ENCODE results near the gene SCYL1. TPM values are rescaled to one million over a fixed set of nuclear protein-coding genes. Genes with fewer than 3 reads are reported as not detected.
"Not testable (repeated sequence)": the region's sequence is repeated elsewhere in the genome, so short reads cannot be mapped to it uniquely, and the experiment has no call there.

Gene SCYL1
- polyA plus RNA-seq, 2 donors = 41.8 to 52.4 TPM

DNA sequence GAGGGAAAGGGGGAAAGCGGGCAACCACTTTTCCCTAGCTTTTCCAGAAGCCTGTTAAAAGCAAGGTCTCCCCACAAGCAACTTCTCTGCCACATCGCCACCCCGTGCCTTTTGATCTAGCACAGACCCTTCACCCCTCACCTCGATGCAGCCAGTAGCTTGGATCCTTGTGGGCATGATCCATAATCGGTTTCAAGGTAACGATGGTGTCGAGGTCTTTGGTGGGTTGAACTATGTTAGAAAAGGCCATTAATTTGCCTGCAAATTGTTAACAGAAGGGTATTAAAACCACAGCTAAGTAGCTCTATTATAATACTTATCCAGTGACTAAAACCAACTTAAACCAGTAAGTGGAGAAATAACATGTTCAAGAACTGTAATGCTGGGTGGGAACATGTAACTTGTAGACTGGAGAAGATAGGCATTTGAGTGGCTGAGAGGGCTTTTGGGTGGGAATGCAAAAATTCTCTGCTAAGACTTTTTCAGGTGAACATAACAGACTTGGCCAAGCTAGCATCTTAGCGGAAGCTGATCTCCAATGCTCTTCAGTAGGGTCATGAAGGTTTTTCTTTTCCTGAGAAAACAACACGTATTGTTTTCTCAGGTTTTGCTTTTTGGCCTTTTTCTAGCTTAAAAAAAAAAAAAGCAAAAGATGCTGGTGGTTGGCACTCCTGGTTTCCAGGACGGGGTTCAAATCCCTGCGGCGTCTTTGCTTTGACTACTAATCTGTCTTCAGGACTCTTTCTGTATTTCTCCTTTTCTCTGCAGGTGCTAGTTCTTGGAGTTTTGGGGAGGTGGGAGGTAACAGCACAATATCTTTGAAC is 19.2 kb upstream of the SCYL1 start:
- peak overlapping the region; percentile 79 to 92 for H3K27ac ChIP-seq (ENCODE audit: low read depth in 2 of 2, low read length in 1 of 2)
- H3K27me3 ChIP-seq (ENCODE audit: control insufficient read depth in 1 of 2, insufficient read depth in 2 of 2, low read length in 2 of 2) = no peaks in the 10 kb centered on the region
- no peaks in the 10 kb centered on the region for H3K9me3 ChIP-seq (ENCODE audit: control insufficient read depth in 2 of 2, insufficient read depth in 1 of 2, low read depth in 1 of 2, low read length in 1 of 2)
- 12 to 16% methylated on average over 12 of the region's 12 CpGs for WGBS, 2 donors
- H3K4me3 ChIP-seq (ENCODE audit: low read depth in 1 of 2, low read length in 2 of 2) = peak overlapping the region in 1 of 2 donors; percentile 99
- H3K4me1 ChIP-seq (ENCODE audit: control insufficient read depth in 2 of 2, insufficient read depth in 2 of 2, low read length in 1 of 2) = peaks cover 0 to 5% of the 10 kb centered on the region in 2 donors
- H3K36me3 ChIP-seq (ENCODE audit: control insufficient read depth in 2 of 2, insufficient read depth in 2 of 2, low read length in 1 of 2) = peaks cover 3 to 12% of the 10 kb centered on the region in 2 donors

GRCh38 chr11:65506290-65506771 is 18.6 kb upstream of the SCYL1 start:
- WGBS, 2 donors = 34 to 48% methylated on average over 4 of the region's 4 CpGs
- peak overlapping the region; percentile 79 to 96 for H3K27ac ChIP-seq (ENCODE audit: low read depth in 2 of 2, low read length in 1 of 2)
- peaks cover 3 to 12% of the 10 kb centered on the region in 2 donors for H3K36me3 ChIP-seq (ENCODE audit: control insufficient read depth in 2 of 2, insufficient read depth in 2 of 2, low read length in 1 of 2)
- H3K27me3 ChIP-seq (ENCODE audit: control insufficient read depth in 1 of 2, insufficient read depth in 2 of 2, low read length in 2 of 2) = no peaks in the 10 kb centered on the region
- H3K9me3 ChIP-seq (ENCODE audit: control insufficient read depth in 2 of 2, insufficient read depth in 1 of 2, low read depth in 1 of 2, low read length in 1 of 2) = no peaks in the 10 kb centered on the region
- H3K4me3 ChIP-seq (ENCODE audit: low read depth in 1 of 2, low read length in 2 of 2) = peak overlapping the region in 1 of 2 donors; percentile 99
- peaks cover 0 to 5% of the 10 kb centered on the region in 2 donors for H3K4me1 ChIP-seq (ENCODE audit: control insufficient read depth in 2 of 2, insufficient read depth in 2 of 2, low read length in 1 of 2)

DNA sequence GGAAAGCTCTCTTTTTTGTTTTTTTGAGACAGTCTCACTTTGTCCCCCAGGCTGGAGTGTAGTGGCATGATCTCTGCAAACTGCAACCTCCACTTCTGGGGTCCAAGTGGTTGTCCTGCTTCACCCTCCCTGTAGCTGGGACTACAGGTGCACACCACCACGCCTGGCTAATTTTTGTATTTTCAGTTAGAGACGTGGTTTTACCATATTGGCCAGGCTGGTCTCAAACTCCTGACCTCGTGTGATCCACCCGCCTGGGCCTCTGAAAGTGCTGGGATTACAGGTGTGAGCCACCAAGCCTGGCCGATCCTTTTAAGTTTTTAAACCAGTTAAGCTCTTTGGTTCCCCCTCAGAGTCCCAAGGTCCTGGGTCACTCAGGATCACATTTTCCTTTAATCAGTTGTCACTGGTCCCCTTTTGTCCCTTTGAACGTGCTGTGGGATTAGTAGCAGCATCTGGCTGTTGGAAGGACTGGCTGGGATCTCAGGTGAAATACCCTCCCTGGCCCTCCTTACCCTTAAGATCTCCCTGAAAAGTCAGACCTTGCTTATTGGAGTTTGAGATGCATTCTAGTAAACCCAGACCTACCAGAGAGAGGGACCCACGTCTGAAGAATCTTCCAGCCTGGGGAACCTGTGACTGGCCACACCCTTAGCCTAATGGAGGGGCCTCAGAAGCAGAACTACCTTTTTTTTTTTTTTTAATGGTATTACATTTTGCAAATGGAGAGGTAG is 17.9 kb upstream of the SCYL1 start:
- no peaks in the 10 kb centered on the region for H3K27me3 ChIP-seq (ENCODE audit: control insufficient read depth in 1 of 2, insufficient read depth in 2 of 2, low read length in 2 of 2)
- peak overlapping the region; percentile 79 to 96 for H3K27ac ChIP-seq (ENCODE audit: low read depth in 2 of 2, low read length in 1 of 2)
- peaks cover 3 to 12% of the 10 kb centered on the region in 2 donors for H3K36me3 ChIP-seq (ENCODE audit: control insufficient read depth in 2 of 2, insufficient read depth in 2 of 2, low read length in 1 of 2)
- no peaks in the 10 kb centered on the region for H3K9me3 ChIP-seq (ENCODE audit: control insufficient read depth in 2 of 2, insufficient read depth in 1 of 2, low read depth in 1 of 2, low read length in 1 of 2)
- 14 to 17% methylated on average over 7 of the region's 7 CpGs for WGBS, 2 donors
- H3K4me1 ChIP-seq (ENCODE audit: control insufficient read depth in 2 of 2, insufficient read depth in 2 of 2, low read length in 1 of 2) = peaks cover 0 to 5% of the 10 kb centered on the region in 2 donors
- H3K4me3 ChIP-seq (ENCODE audit: low read depth in 1 of 2, low read length in 2 of 2) = peak overlapping the region in 1 of 2 donors; percentile 99

GRCh38 chr11:65512311-65512710 is 12.6 kb upstream of the SCYL1 start:
- not testable (repeated sequence) for H3K27ac ChIP-seq (ENCODE audit: low read depth in 2 of 2, low read length in 1 of 2); H3K4me3 ChIP-seq (ENCODE audit: low read depth in 1 of 2, low read length in 2 of 2); H3K9me3 ChIP-seq (ENCODE audit: control insufficient read depth in 2 of 2, insufficient read depth in 1 of 2, low read depth in 1 of 2, low read length in 1 of 2); H3K27me3 ChIP-seq (ENCODE audit: control insufficient read depth in 1 of 2, insufficient read depth in 2 of 2, low read length in 2 of 2); H3K4me1 ChIP-seq (ENCODE audit: control insufficient read depth in 2 of 2, insufficient read depth in 2 of 2, low read length in 1 of 2); H3K36me3 ChIP-seq (ENCODE audit: control insufficient read depth in 2 of 2, insufficient read depth in 2 of 2, low read length in 1 of 2)
- WGBS, 2 donors = 93 to 95% methylated on average over 3 of the region's 3 CpGs

GRCh38 chr11:65516135-65516968 is 8.5 kb upstream of the SCYL1 start:
- 66 to 69% methylated on average over 5 of the region's 5 CpGs for WGBS, 2 donors

DNA sequence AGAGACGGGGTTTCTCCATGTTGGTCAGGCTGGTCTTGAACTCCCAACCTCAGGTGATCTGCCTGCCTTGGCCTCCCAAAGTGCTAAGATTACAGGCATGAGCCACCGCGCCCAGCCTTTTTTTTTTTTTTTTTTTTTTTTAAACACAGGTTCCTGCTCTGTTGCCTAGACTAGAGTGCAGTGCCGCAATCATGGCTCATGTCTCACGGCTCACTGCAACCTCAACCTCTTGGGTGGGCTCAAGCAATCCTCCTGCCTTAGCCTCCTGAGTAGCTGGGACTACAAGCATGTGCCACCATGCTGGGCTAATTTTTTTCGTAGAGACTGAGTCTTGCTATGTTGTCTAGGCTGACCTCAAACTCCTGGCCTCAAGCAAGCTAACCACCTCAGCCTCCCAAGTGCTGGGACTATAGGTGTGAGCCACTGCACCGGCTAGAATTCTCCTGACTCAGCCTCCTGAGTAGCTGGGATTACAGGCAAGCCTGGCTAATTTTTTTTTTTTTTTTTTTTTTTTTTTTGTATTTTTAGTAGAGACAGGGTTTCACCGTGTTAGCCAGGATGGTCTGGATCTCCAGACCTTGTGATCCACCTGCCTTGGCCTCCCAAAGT is 5.8 kb upstream of the SCYL1 start:
- H3K4me1 ChIP-seq (ENCODE audit: control insufficient read depth in 2 of 2, insufficient read depth in 2 of 2, low read length in 1 of 2); H3K27me3 ChIP-seq (ENCODE audit: control insufficient read depth in 1 of 2, insufficient read depth in 2 of 2, low read length in 2 of 2); H3K36me3 ChIP-seq (ENCODE audit: control insufficient read depth in 2 of 2, insufficient read depth in 2 of 2, low read length in 1 of 2); H3K4me3 ChIP-seq (ENCODE audit: low read depth in 1 of 2, low read length in 2 of 2); H3K9me3 ChIP-seq (ENCODE audit: control insufficient read depth in 2 of 2, insufficient read depth in 1 of 2, low read depth in 1 of 2, low read length in 1 of 2); H3K27ac ChIP-seq (ENCODE audit: low read depth in 2 of 2, low read length in 1 of 2): not testable (repeated sequence)
- 90% methylated on average over 7 to 8 of the region's 8 CpGs for WGBS, 2 donors

More at GRCh38 chr11:65516135-65516968, 8.5 kb upstream of the SCYL1 start:
- Histone ChIP-seq H3K36me3 (ENCODE audit: control insufficient read depth in 2 of 2, insufficient read depth in 2 of 2, low read length in 1 of 2) (no peaks in the 10 kb centered on the region), H3K27me3 (ENCODE audit: control insufficient read depth in 1 of 2, insufficient read depth in 2 of 2, low read length in 2 of 2) (no peaks in the 10 kb centered on the region), H3K27ac (ENCODE audit: low read depth in 2 of 2, low read length in 1 of 2) (no peak overlapping the region), H3K4me3 (ENCODE audit: low read depth in 1 of 2, low read length in 2 of 2) (no peak overlapping the region), H3K4me1 (ENCODE audit: control insufficient read depth in 2 of 2, insufficient read depth in 2 of 2, low read length in 1 of 2) (no peaks in the 10 kb centered on the region), H3K9me3 (ENCODE audit: control insufficient read depth in 2 of 2, insufficient read depth in 1 of 2, low read depth in 1 of 2, low read length in 1 of 2) (no peaks in the 10 kb centered on the region)

DNA sequence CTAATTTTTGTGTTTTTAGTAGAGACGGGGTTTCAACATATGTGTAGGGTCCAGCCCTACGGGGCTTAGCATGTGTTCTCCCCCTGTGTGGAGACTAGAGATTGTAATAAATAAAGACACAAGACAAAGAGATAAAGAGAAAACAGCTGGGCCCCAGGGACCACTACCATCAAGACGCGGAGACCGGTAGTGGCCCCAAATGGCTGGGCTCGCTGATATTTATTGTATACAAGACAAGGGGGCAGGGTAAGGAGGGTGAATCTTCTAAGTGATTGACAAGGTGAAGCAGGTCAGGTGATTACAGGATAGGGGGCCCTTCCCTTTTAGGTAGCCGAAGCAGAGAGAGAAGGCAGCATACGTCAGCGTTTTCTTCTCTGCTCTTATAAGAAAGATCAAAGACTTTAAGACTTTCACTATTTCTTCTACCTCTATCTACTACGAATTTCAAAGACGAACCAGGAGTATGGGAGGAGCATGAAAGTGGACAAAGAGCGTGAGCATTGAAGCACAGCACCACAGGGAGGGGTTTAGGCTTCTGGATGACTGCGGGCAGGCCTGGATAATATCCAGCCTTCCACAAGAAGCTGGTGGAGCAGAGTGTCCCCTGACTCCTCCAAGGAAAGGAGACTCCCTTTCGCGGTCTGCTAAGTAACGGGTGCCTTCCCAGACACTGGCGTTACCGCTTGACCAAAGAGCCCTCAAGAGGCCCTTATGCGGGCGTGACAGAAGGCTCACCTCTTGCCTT is 2.9 kb upstream of the SCYL1 start:
- WGBS, 2 donors = 83 to 84% methylated on average over 20 of the region's 20 CpGs
- H3K4me1 ChIP-seq (ENCODE audit: control insufficient read depth in 2 of 2, insufficient read depth in 2 of 2, low read length in 1 of 2) = peaks cover 4 to 13% of the 10 kb centered on the region in 2 donors
- H3K36me3 ChIP-seq (ENCODE audit: control insufficient read depth in 2 of 2, insufficient read depth in 2 of 2, low read length in 1 of 2); H3K9me3 ChIP-seq (ENCODE audit: control insufficient read depth in 2 of 2, insufficient read depth in 1 of 2, low read depth in 1 of 2, low read length in 1 of 2); H3K27me3 ChIP-seq (ENCODE audit: control insufficient read depth in 1 of 2, insufficient read depth in 2 of 2, low read length in 2 of 2); H3K27ac ChIP-seq (ENCODE audit: low read depth in 2 of 2, low read length in 1 of 2); H3K4me3 ChIP-seq (ENCODE audit: low read depth in 1 of 2, low read length in 2 of 2): not testable (repeated sequence)

GRCh38 chr11:65522718-65523630 is 1.9 kb upstream of the SCYL1 start:
- not testable (repeated sequence) for H3K27ac ChIP-seq (ENCODE audit: low read depth in 2 of 2, low read length in 1 of 2); H3K9me3 ChIP-seq (ENCODE audit: control insufficient read depth in 2 of 2, insufficient read depth in 1 of 2, low read depth in 1 of 2, low read length in 1 of 2); H3K27me3 ChIP-seq (ENCODE audit: control insufficient read depth in 1 of 2, insufficient read depth in 2 of 2, low read length in 2 of 2); H3K4me3 ChIP-seq (ENCODE audit: low read depth in 1 of 2, low read length in 2 of 2)
- WGBS, 2 donors = 67 to 74% methylated on average over 18 of the region's 18 CpGs
- Histone ChIP-seq H3K36me3 (ENCODE audit: control insufficient read depth in 2 of 2, insufficient read depth in 2 of 2, low read length in 1 of 2) (peaks cover 0 to 11% of the 10 kb centered on the region in 2 donors), H3K4me1 (ENCODE audit: control insufficient read depth in 2 of 2, insufficient read depth in 2 of 2, low read length in 1 of 2) (peaks cover 4 to 13% of the 10 kb centered on the region in 2 donors)

Measured in esophagus (tissue), 2 donors.